Coronary artery (tissue), 2 donors: ENCODE measurements around the gene LPCAT3.
"Not testable (repeated sequence)": the region's sequence is repeated elsewhere in the genome, so short reads cannot be mapped to it uniquely, and the experiment has no call there.

ENCODE experiments used
- DNase-seq: peaks from one replicate; pipeline ENCODE4 v3.0.0-alpha.2; 2017; ENCODE audit warnings: low spot score
- H3K27ac ChIP-seq, 2 donors: fragments of 200-600 bp; sonication (generic); one replicate each; pipeline ENCODE4 v1.5.1; 2016 to 2019
- H3K4me3 ChIP-seq: fragments of 200-600 bp; sonication (generic); 2 replicates; pipeline ENCODE4 v1.5.1; 2016; ENCODE audit warnings: mild to moderate bottlenecking, moderate library complexity
- CTCF ChIP-seq: fragments of 200-600 bp; sonication (generic); IDR thresholded peaks from one replicate; pipeline ENCODE4 v1.5.1; 2019; ENCODE audit warnings: antibody characterized with exemption

LPCAT3 gene

GRCh38 chr12:7047306-7047705 lies 29.0 kb upstream of the LPCAT3 start:
- no peak for DNase-seq
- Histone ChIP-seq H3K27ac (no peak overlapping the region), H3K4me3 (no peak overlapping the region)
- TF ChIP-seq CTCF: no peak

GRCh38 chr12:7046383-7047105 lies 28.3 kb upstream of the LPCAT3 start:
- TF ChIP-seq CTCF: no peak
- H3K27ac ChIP-seq: no peak overlapping the region
- DNase-seq: no peak
- H3K4me3 ChIP-seq: no peak overlapping the region

GRCh38 chr12:7045913-7046312 lies 27.6 kb upstream of the LPCAT3 start:
- no peak overlapping the region for H3K27ac ChIP-seq
- no peak for TF ChIP-seq CTCF
- no peak for DNase-seq
- no peak overlapping the region for H3K4me3 ChIP-seq

- no peak for DNase-seq
- H3K27ac ChIP-seq: no peak overlapping the region
- TF ChIP-seq CTCF: no peak
- no peak overlapping the region for H3K4me3 ChIP-seq
Observed at GRCh38 chr12:7042842-7043241, 24.6 kb upstream of the LPCAT3 start.

- H3K27ac ChIP-seq: no peak overlapping the region
- H3K4me3 ChIP-seq: no peak overlapping the region
- no peak for DNase-seq
- TF ChIP-seq CTCF: no peak
Observed at GRCh38 chr12:7039403-7039802, 21.1 kb upstream of the LPCAT3 start.

GRCh38 chr12:7038591-7038990 lies 20.3 kb upstream of the LPCAT3 start:
- Histone ChIP-seq H3K4me3 (no peak overlapping the region), H3K27ac (no peak overlapping the region)
- TF ChIP-seq CTCF: no peak
- DNase-seq: no peak

GRCh38 chr12:7037411-7037810 lies 19.1 kb upstream of the LPCAT3 start:
- not testable (repeated sequence) for DNase-seq, H3K4me3 ChIP-seq, H3K27ac ChIP-seq
